HG02852 (cell line): ENCODE results near the gene ATN1.

Experiments used
- ATAC-seq: cut with Tn5 transposase; IDR thresholded peaks from one replicate; pipeline ENCODE4 v1.9.1; 2021; ENCODE audit warnings: mild to moderate bottlenecking, moderate library complexity; ENCODE audit not compliant: unreplicated experiment

The ATN1 gene

DNA sequence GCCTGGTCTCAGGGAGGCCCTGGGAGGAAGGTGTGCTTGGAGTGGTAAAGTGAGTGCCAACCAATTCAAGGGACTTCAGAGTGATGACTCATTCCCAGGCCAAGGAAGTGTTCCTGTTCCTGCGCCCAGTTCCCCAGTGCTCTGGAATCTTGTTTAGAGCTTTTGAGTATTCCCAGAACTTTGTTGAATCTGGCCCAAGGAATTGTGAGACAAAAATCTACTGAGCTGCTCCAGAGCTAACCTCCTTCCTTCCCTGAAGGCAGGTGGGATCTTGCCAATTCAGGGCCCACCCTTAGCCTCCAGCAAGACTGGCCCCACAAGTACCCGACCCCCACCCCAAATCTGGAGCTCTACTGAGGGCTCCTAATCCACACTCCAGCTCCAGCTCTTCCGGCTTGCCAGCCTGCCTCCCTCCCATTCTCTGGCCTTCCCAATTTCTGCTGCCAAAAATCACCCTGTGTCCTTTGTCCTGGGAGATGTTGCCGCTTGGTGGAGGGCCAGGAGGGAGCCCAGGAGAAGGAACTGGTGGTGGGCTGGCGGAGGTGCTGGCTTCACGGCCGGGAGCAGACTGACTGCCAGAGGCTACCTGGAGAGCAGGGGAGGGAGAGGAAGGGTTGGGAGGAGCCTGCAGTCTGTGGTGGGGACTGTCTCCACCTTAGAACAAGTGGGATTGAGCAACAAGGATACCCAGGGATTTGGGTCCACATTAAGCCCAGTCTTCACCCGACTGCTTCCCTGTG, 2.0 kb upstream of the ATN1 start:
- no peak for ATAC-seq

DNA sequence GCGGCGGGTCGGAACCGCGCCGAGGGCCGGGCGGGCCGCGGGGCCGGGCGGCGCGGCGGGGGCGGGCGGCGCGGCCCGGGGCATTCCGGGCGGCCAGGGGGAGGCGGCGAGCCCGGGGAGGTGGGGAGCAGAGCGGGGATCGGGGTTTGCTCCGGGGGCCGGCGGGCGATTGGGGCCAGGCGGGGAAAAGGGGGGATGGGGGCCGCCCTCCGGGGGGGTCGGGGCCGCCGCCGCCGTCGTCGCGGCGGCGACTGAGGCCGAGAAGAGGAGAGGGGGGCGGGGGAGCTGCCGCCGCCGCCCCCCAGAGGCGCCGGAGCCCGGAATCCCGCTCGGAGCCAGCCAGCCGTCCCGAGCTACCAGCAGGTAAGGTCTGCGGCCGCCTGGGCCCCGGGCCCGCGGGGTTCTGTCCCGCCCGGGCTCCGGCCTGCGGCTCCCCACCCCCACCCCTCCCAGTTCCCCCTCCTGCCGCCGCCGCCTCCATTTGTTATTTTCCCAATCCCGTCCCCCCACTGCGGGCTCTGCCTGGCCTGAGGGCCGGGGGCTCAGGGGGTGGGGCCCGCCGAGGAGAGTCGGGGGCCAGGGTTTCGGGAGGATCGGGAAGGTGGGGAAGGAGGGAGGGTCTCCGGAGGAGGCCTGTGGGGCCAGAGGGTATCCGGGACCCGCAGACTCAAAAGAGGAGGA, 403 bp downstream of the ATN1 start:
- no peak for ATAC-seq

GRCh38 chr12:6928703-6929407, 1.1 kb downstream of the ATN1 start:
- no peak for ATAC-seq

- ATAC-seq, result no peak
Observed at GRCh38 chr12:6929466-6930452, 2.0 kb downstream of the ATN1 start.

DNA sequence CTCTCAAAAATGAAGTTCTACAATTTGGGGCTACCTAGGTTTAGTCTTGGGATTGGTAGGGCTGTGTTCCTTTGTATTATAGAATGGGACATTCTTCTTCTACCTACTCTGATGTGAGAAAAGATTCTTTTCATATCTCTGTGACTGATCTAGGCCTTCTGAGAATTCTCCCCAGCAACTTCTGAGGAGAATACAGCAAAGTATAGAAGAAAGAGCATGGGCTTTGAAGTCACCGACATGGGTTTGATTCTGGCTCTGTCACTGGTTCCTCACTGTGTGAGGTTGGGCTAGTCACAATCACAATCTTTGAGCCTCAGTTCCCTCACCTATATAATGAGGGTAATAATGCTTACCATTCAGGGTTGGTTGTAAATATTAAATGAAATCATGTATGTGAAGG, 5.0 kb downstream of the ATN1 start:
- no peak for ATAC-seq

DNA sequence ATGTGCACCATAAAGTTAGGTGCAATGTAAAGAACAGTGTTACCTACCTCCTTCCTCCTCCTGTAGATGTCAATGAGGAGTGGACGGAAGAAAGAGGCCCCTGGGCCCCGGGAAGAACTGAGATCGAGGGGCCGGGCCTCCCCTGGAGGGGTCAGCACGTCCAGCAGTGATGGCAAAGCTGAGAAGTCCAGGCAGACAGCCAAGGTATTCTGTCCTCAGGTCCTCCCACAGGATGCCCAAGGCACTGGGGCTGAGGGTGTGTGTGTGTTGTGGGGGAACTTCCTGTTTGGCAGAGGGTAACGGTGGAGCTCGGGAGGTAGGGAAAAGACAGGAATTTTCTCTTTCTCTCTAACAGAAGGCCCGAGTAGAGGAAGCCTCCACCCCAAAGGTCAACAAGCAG, 6.4 kb downstream of the ATN1 start:
- ATAC-seq, result no peak

- no peak for ATAC-seq
Observed at GRCh38 chr12:6935371-6936193, 7.8 kb downstream of the ATN1 start.

GRCh38 chr12:6936194-6936635, 8.5 kb downstream of the ATN1 start:
- no peak for ATAC-seq

GRCh38 chr12:6936636-6937480, 9.1 kb downstream of the ATN1 start:
- peak; percentile 9 for ATAC-seq

GRCh38 chr12:6937481-6938352, 10.0 kb downstream of the ATN1 start:
- peak; percentile 88 for ATAC-seq

- no peak for ATAC-seq
Observed at GRCh38 chr12:6938353-6939190, 10.8 kb downstream of the ATN1 start.

GRCh38 chr12:6939191-6939540, 11.4 kb downstream of the ATN1 start:
- ATAC-seq, result no peak

DNA sequence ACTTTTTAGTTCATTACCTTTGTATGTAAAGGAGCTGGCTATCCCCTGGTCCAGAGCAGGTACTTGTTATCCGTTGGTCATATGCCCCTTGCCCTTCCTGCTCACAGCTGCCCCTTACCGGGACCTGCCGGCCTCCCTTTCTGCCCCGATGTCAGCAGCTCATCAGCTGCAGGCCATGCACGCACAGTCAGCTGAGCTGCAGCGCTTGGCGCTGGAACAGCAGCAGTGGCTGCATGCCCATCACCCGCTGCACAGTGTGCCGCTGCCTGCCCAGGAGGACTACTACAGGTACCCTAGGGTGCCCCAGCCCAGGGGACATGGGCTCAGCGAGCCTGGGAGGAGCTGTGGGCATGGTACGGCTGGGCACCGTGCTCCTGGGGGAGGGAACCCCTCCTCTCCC, 13.5 kb downstream of the ATN1 start:
- no peak for ATAC-seq

GRCh38 chr12:6941782-6942181, 14.0 kb downstream of the ATN1 start:
- ATAC-seq, result no peak

DNA sequence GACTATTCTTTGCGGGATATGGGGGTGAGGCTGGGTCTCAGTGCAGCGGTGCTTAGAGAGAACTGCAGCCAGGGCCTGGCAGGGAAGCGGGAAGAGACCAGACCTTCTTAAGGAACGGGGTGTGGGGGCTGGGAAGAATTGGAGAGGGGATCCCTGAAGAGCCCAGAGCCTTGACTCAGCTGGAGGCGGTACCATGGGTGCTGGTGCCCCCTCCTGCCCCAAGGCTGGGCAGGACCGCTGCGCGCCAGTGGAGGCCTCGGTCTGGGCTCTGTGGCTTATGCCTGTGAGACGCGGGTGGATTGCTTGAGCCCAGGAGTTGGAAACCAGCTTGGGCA, 14.5 kb downstream of the ATN1 start:
- ATAC-seq, result no peak

GRCh38 chr12:6943389-6943721, 15.6 kb downstream of the ATN1 start:
- ATAC-seq, result peak; percentile 28

- ATAC-seq, result peak; percentile 33
Observed at GRCh38 chr12:6943722-6944380, 16.1 kb downstream of the ATN1 start, which contains the start of the genes C12orf57 and RNU7-1. Gene C12orf57 (plus strand): TSS chr12:6944022. CDS start chr12:6944122, 100 bp downstream. Gene RNU7-1 (plus strand): TSS chr12:6943816.
